ENCODE data around the gene OR52B6.

DNA sequence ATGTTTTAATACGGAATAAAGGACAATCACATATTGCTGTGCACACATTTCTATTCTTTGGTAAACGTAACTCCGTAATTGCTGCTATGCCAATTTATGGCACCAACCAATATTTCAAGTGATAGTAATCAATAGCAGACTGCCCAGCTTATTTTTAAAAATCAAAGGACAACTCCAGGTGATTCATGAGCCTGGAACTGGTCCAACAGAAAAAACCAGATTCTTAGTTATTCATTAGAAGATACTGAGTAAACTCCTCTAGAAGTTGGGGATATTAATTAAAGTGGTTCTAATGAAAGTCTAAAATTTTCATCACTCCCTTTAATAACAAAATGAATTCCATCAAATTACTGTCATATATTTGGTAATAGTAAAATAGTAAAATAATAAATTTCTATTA, 22.9 kb upstream of the OR52B6 start:
- no peak for TF ChIP-seq EZH2 (IDR thresholded peaks at IDR 0.05; ENCODE audit: borderline replicate concordance, low read depth, low read length, severe bottlenecking)
- TF ChIP-seq, protein P1, sequence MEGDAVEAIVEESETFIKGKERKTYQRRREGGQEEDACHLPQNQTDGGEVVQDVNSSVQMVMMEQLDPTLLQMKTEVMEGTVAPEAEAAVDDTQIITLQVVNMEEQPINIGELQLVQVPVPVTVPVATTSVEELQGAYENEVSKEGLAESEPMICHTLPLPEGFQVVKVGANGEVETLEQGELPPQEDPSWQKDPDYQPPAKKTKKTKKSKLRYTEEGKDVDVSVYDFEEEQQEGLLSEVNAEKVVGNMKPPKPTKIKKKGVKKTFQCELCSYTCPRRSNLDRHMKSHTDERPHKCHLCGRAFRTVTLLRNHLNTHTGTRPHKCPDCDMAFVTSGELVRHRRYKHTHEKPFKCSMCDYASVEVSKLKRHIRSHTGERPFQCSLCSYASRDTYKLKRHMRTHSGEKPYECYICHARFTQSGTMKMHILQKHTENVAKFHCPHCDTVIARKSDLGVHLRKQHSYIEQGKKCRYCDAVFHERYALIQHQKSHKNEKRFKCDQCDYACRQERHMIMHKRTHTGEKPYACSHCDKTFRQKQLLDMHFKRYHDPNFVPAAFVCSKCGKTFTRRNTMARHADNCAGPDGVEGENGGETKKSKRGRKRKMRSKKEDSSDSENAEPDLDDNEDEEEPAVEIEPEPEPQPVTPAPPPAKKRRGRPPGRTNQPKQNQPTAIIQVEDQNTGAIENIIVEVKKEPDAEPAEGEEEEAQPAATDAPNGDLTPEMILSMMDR (IDR thresholded peaks at IDR 0.05; ENCODE audit: borderline replicate concordance, extremely low read depth, low read length, poor library complexity, severe bottlenecking), result no peak

Measured in DND-41 (cell line).